ENCODE data around the gene TPSAB1. TPM values are rescaled to one million over a fixed set of nuclear protein-coding genes. Genes with fewer than 3 reads are reported as not detected.

Gene TPSAB1
- total and polyA plus RNA-seq, 2 donors (not counting 1 experiment from before 2014, with no cell fraction given), result not detected

DNA sequence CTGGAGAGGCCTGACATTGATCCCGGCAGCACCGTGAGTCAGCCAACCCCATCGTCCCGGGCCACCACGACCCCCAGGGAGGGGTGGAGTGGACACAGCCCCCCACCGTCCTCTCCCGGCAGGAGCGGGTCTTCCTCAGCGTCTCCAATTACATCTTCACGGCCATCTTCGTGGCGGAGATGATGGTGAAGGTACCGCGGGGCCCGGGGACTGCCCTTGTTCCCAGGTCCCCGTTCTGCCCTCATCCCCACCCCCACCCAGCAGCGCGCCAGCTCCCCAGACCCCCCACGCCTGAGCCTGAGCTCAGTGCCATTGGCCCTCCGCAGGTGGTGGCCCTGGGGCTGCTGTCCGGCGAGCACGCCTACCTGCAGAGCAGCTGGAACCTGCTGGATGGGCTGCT is 30.0 kb upstream of the TPSAB1 start:
- no peak for DNase-seq (ENCODE audit: low read depth in 2 of 2)
- no peak overlapping the region for H3K4me2 ChIP-seq (ENCODE audit: extremely low read depth, insufficient read depth, low read length)
- no peaks in the 10 kb centered on the region for H3K79me2 ChIP-seq (ENCODE audit: control insufficient read depth, insufficient read depth, low read length)
- TF ChIP-seq EZH2 (IDR thresholded peaks at IDR 0.05; ENCODE audit: low read length, missing control alignments), result no peak
- TF ChIP-seq, protein P1, sequence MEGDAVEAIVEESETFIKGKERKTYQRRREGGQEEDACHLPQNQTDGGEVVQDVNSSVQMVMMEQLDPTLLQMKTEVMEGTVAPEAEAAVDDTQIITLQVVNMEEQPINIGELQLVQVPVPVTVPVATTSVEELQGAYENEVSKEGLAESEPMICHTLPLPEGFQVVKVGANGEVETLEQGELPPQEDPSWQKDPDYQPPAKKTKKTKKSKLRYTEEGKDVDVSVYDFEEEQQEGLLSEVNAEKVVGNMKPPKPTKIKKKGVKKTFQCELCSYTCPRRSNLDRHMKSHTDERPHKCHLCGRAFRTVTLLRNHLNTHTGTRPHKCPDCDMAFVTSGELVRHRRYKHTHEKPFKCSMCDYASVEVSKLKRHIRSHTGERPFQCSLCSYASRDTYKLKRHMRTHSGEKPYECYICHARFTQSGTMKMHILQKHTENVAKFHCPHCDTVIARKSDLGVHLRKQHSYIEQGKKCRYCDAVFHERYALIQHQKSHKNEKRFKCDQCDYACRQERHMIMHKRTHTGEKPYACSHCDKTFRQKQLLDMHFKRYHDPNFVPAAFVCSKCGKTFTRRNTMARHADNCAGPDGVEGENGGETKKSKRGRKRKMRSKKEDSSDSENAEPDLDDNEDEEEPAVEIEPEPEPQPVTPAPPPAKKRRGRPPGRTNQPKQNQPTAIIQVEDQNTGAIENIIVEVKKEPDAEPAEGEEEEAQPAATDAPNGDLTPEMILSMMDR (conservative IDR thresholded peaks at IDR 0.05 in 1 of 2, IDR thresholded peaks at IDR 0.05 in 1 of 2; ENCODE audit: low read depth in 1 of 2, low read length in 2 of 2), result no peak
- H3K9me3 ChIP-seq (ENCODE audit: control insufficient read depth, insufficient read depth, low read depth, low read length), result no peaks in the 10 kb centered on the region
- no peak overlapping the region for H3K4me3 ChIP-seq (replicated peaks in 1 of 4; ENCODE audit: control extremely low read depth in 1 of 4, insufficient read depth in 1 of 4, low read depth in 3 of 4, low read length in 4 of 4)
- H3K27me3 ChIP-seq (ENCODE audit: control insufficient read depth, insufficient read depth, low read length), result no peaks in the 10 kb centered on the region
- H3K4me1 ChIP-seq (ENCODE audit: control insufficient read depth, extremely low read depth, insufficient read depth, low read length), result no peaks in the 10 kb centered on the region
- no peak overlapping the region for H2AFZ ChIP-seq (ENCODE audit: low read length)
- no peaks in the 10 kb centered on the region for H4K20me1 ChIP-seq (ENCODE audit: control insufficient read depth, extremely low read depth, insufficient read depth, low read length)
- no peak overlapping the region for H3K27ac ChIP-seq (ENCODE audit: insufficient read depth, low read length)
- no peaks in the 10 kb centered on the region for H3K36me3 ChIP-seq (ENCODE audit: control insufficient read depth, insufficient read depth, low read length)
- no peak overlapping the region for H3K9ac ChIP-seq (ENCODE audit: insufficient read depth, low read length)

DNA sequence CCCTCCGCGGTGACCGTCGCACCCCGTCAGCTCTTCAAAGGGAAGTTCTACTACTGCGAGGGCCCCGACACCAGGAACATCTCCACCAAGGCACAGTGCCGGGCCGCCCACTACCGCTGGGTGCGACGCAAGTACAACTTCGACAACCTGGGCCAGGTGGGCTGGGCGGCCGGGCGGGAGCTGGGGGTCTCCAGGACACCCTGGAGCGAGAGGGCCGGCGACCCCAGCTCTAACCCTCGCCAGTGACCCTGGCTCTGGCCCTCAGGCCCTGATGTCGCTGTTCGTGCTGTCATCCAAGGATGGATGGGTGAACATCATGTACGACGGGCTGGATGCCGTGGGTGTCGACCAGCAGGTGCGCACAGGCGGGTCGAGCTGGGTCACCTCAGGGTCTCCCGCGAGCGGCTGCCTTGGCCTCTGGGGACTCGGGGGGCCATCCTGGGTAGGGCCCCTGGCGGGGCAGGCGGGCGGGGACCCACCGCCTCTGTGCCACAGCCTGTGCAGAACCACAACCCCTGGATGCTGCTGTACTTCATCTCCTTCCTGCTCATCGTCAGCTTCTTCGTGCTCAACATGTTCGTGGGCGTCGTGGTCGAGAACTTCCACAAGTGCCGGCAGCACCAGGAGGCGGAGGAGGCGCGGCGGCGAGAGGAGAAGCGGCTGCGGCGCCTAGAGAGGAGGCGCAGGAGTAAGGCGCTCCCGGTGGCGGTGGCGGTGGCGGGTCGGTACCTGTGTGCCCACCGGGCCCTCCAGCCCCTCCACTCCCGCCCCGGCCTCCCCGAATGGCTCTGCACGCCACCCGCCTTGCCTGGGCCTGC is 28.8 kb upstream of the TPSAB1 start:
- Histone ChIP-seq H3K27me3 (ENCODE audit: control insufficient read depth, insufficient read depth, low read length) (no peaks in the 10 kb centered on the region), H3K9me3 (ENCODE audit: control insufficient read depth, insufficient read depth, low read depth, low read length) (no peaks in the 10 kb centered on the region), H3K36me3 (ENCODE audit: control insufficient read depth, insufficient read depth, low read length) (no peaks in the 10 kb centered on the region), H3K4me3 (replicated peaks in 1 of 4; ENCODE audit: control extremely low read depth in 1 of 4, insufficient read depth in 1 of 4, low read depth in 3 of 4, low read length in 4 of 4) (no peak overlapping the region), H3K27ac (ENCODE audit: insufficient read depth, low read length) (no peak overlapping the region), H3K4me1 (ENCODE audit: control insufficient read depth, extremely low read depth, insufficient read depth, low read length) (no peaks in the 10 kb centered on the region), H4K20me1 (ENCODE audit: control insufficient read depth, extremely low read depth, insufficient read depth, low read length) (no peaks in the 10 kb centered on the region), H3K9ac (ENCODE audit: insufficient read depth, low read length) (no peak overlapping the region), H2AFZ (ENCODE audit: low read length) (no peak overlapping the region), H3K4me2 (ENCODE audit: extremely low read depth, insufficient read depth, low read length) (no peak overlapping the region), H3K79me2 (ENCODE audit: control insufficient read depth, insufficient read depth, low read length) (no peaks in the 10 kb centered on the region)
- no peak for TF ChIP-seq EZH2 (IDR thresholded peaks at IDR 0.05; ENCODE audit: low read length, missing control alignments)
- TF ChIP-seq, protein P1 (conservative IDR thresholded peaks at IDR 0.05 in 1 of 2, IDR thresholded peaks at IDR 0.05 in 1 of 2; ENCODE audit: low read depth in 1 of 2, low read length in 2 of 2), result no peak
- no peak for DNase-seq (ENCODE audit: low read depth in 2 of 2)

DNA sequence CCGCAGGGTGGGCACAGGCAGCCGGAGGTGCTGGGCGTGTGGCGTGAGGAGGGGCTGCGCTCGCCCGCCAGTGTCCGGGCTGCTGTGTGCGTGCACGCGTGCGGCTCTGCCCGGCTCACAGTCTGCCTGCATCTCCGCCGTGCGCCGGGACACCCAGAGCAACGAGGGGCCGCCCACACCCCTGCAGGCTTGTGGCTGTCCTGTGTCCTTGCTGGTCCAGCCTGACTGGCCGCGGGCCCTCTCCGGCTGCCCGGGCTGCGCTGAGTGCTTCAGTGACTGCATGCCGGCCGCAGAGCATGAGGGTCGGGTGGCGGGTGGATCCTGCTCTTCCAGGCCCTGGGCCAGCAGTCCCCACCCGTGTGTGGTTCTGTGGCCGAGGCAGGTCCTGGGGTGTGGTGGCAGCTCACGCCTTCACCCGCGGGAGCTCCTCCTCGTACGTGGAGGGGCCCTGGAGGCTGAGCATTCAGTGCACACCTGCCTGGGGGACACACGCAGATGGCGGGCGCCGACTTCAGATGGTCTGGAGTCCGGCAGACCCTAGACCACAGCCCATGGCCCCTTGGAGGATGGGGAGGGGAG is 27.8 kb upstream of the TPSAB1 start:
- no peak for DNase-seq (ENCODE audit: low read depth in 2 of 2)
- no peaks in the 10 kb centered on the region for H3K79me2 ChIP-seq (ENCODE audit: control insufficient read depth, insufficient read depth, low read length)
- H3K4me3 ChIP-seq (replicated peaks in 1 of 4; ENCODE audit: control extremely low read depth in 1 of 4, insufficient read depth in 1 of 4, low read depth in 3 of 4, low read length in 4 of 4), result no peak overlapping the region
- no peaks in the 10 kb centered on the region for H4K20me1 ChIP-seq (ENCODE audit: control insufficient read depth, extremely low read depth, insufficient read depth, low read length)
- no peaks in the 10 kb centered on the region for H3K36me3 ChIP-seq (ENCODE audit: control insufficient read depth, insufficient read depth, low read length)
- TF ChIP-seq, protein P1 (conservative IDR thresholded peaks at IDR 0.05 in 1 of 2, IDR thresholded peaks at IDR 0.05 in 1 of 2; ENCODE audit: low read depth in 1 of 2, low read length in 2 of 2), result no peak
- no peak for TF ChIP-seq EZH2 (IDR thresholded peaks at IDR 0.05; ENCODE audit: low read length, missing control alignments)
- H2AFZ ChIP-seq (ENCODE audit: low read length), result no peak overlapping the region
- H3K4me1 ChIP-seq (ENCODE audit: control insufficient read depth, extremely low read depth, insufficient read depth, low read length), result no peaks in the 10 kb centered on the region
- H3K4me2 ChIP-seq (ENCODE audit: extremely low read depth, insufficient read depth, low read length), result no peak overlapping the region
- no peak overlapping the region for H3K9ac ChIP-seq (ENCODE audit: insufficient read depth, low read length)
- no peaks in the 10 kb centered on the region for H3K9me3 ChIP-seq (ENCODE audit: control insufficient read depth, insufficient read depth, low read depth, low read length)
- H3K27ac ChIP-seq (ENCODE audit: insufficient read depth, low read length), result no peak overlapping the region
- no peaks in the 10 kb centered on the region for H3K27me3 ChIP-seq (ENCODE audit: control insufficient read depth, insufficient read depth, low read length)

All from fibroblast of lung (primary cell).